ENCODE measurements around the gene AZU1. TPM values are rescaled to one million over a fixed set of nuclear protein-coding genes. Genes with fewer than 3 reads are reported as not detected.
A peak's percentile ranks its signal among the peaks of the same experiment; 100 is the strongest.

Gene AZU1, protein sequence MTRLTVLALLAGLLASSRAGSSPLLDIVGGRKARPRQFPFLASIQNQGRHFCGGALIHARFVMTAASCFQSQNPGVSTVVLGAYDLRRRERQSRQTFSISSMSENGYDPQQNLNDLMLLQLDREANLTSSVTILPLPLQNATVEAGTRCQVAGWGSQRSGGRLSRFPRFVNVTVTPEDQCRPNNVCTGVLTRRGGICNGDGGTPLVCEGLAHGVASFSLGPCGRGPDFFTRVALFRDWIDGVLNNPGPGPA
- total RNA-seq: under 1 TPM in 2 of 4 donors, not detected in 2; 0.37 to 0.76 TPM

GRCh38 chr19:827710-828321, at the start of gene AZU1:
AZU1 (plus strand) TSS chr19:827837; CDS start chr19:827847, 10 bp downstream.
- intact Hi-C loops (cut with DNase I; ENCODE audit: low total_unique reads): no loop called here
- no peak within 1 kb of the TSS for H3K4me3 ChIP-seq (ENCODE audit: low read depth, poor library complexity, severe bottlenecking)
- TF ChIP-seq CTCF (IDR thresholded peaks at IDR 0.05): no peak
- no peak for TF ChIP-seq POLR2A (IDR thresholded peaks at IDR 0.05)
- peak in 1 of 2 donors; percentile 39 for DNase-seq (ENCODE audit: low spot score in 2 of 2)
- 61 to 75% methylated on average over 11 to 33 of the region's 33 CpGs for WGBS, 2 donors

DNA sequence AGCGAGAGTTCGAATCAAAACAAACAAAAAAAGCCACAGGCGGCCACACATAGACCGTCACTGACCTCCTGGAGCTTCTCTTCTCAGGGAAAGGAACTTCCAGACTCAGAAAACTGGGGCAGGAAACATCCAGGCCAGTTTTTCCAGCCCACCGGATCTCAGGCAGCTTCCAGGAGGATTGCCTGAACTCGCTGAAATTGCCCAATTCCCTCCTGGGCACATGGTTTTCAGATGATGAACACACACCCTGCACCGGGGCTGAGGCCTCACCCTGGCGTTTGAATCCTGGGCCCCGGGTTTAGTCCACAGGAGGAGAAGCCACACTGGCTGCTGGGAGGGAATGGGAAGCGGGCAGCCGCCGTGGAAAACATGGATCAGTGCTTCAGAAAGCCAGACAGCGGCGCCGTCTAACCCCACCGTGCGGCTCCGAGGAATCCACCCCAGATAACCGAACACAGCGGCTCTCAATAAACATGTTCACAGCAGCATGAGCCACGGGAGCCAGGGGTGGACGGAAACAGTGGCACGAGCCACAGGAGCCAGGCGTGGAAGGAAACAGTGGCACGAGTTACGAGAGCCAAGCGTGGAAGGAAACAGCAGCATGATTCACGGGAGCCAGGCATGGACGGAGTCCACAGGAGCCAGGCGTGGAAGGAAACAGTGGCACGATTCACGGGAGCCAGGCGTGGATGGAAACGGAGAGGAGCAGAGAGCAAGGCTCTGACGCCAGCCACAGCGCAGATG, 48.6 kb upstream of the AZU1 start:
- H3K4me3 ChIP-seq (ENCODE audit: low read depth, poor library complexity, severe bottlenecking): no peak overlapping the region

DNA sequence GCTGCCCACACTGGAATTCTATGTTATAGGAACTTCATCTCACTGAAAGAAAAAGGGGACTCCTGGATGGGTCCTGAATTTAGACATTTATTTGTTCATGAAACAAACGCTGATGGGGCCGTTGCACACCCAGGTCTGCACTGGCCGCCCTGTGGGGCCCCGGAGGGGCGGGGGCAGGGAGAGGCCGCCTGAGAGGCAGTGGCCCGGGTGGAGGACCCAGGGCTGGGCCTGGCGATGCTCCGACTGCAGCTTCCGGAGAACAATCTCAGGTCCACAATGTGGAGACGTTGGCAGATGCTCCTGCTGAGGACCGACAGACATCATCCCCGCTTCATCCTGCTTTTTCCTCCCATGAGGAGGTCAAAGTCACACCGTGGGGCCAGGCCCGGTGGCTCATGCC, 46.7 kb upstream of the AZU1 start:
- intact Hi-C loops (cut with DNase I; ENCODE audit: low total_unique reads): no loop called here
- WGBS, 2 donors: 88 to 92% methylated on average over 14 to 15 of the region's 15 CpGs
- TF ChIP-seq CTCF (IDR thresholded peaks at IDR 0.05) (no peak), POLR2A (IDR thresholded peaks at IDR 0.05) (no peak)
- H3K4me3 ChIP-seq (ENCODE audit: low read depth, poor library complexity, severe bottlenecking): no peak overlapping the region
- no peak for DNase-seq (ENCODE audit: low spot score in 2 of 2)

More for the DNA sequence above, 48.6 kb upstream of the AZU1 start:
- no peak for TF ChIP-seq POLR2A (IDR thresholded peaks at IDR 0.05)
- no peak for TF ChIP-seq CTCF (IDR thresholded peaks at IDR 0.05)
- WGBS, 2 donors: 28 to 33% methylated on average over 36 of the region's 36 CpGs
- intact Hi-C loops (cut with DNase I; ENCODE audit: low total_unique reads): no loop called here
- peak; percentile 84 to 94 for DNase-seq (ENCODE audit: low spot score in 2 of 2)

DNA sequence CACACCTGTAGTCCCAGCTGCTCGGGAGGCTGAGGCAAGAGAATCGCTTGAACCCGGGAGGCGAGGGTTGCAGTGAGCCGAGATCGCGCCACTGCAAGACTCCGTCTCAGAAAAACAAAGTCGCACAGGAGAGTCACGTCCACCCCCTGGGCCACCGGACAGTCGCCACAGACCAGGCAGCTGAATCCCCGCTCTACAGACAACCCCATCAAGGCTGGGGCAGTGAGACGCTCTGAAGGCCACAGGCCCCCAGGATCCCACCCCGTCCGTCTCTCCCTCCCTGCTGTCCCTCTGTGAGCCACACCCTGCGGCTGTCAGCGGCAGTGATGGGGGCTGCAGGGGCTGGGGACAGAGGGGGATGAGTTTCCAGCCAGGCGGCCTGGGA, 45.8 kb upstream of the AZU1 start:
- no peak for TF ChIP-seq CTCF (IDR thresholded peaks at IDR 0.05)
- no peak for TF ChIP-seq POLR2A (IDR thresholded peaks at IDR 0.05)
- 91 to 95% methylated on average over 19 of the region's 19 CpGs for WGBS, 2 donors
- H3K4me3 ChIP-seq (ENCODE audit: low read depth, poor library complexity, severe bottlenecking): no peak overlapping the region
- intact Hi-C loops (cut with DNase I; ENCODE audit: low total_unique reads): no loop called here
- DNase-seq (ENCODE audit: low spot score in 2 of 2): no peak

GRCh38 chr19:782185-782877, 45.3 kb upstream of the AZU1 start:
- 19 to 28% methylated on average over 25 to 29 of the region's 29 CpGs for WGBS, 2 donors
- DNase-seq (ENCODE audit: low spot score in 2 of 2): no peak
- no peak overlapping the region for H3K4me3 ChIP-seq (ENCODE audit: low read depth, poor library complexity, severe bottlenecking)
- TF ChIP-seq CTCF (IDR thresholded peaks at IDR 0.05): no peak
- TF ChIP-seq POLR2A (IDR thresholded peaks at IDR 0.05): no peak
- intact Hi-C loops (cut with DNase I; ENCODE audit: low total_unique reads): no loop called here

Measured in lower leg skin (tissue), 4 donors.